Endothelial cell of umbilical vein (primary cell): ENCODE measurements around the gene TMEM40. TPM values are rescaled to one million over a fixed set of nuclear protein-coding genes. Genes with fewer than 3 reads are reported as not detected.

Experiments used
- BruUV-seq: library from RNA; stranded (reverse); fragments of 400-500 nt; replicated peaks from 2 replicates; lab custom pipeline; 2021; lab: Mats Ljungman, UMichigan
- CTCF ChIA-PET: fragments of 300-600, 350-600 bp; sonication (Branson Sonifier 250); formaldehyde crosslinking; loops from one replicate; lab custom pipeline; 2021; ENCODE audit warnings: antibody characterized with exemption, inconsistent platforms; lab: Charles Lee
- POLR2A ChIA-PET: fragments of 300-600, 350-600 bp; sonication (Branson Sonifier 250); formaldehyde crosslinking; loops from one replicate; lab custom pipeline; 2021; ENCODE audit warnings: antibody characterized with exemption, inconsistent platforms; lab: Charles Lee
- DNase-seq: peaks from one replicate; pipeline ENCODE4 v3.0.0-alpha.2; 2011; ENCODE audit warnings: low read depth, low spot score
- FAIRE-seq: peaks from 2 replicates; lab custom pipeline; 2011; peaks lifted over from hg19 to GRCh38; lab: Jason Lieb, UNC
- H2AFZ ChIP-seq: 2 replicates; pipeline ENCODE4 v1.6.0; 2012; ENCODE audit warnings: low read depth, low read length, control low read depth, inconsistent platforms
- H3K27ac ChIP-seq: 2 replicates; pipeline ENCODE4 v1.5.1; 2011; ENCODE audit warnings: low read depth, mild to moderate bottlenecking, control low read depth, low read length, moderate library complexity; ENCODE audit not compliant: insufficient read depth
- H3K27me3 ChIP-seq, 2 experiments: 2 replicates each; pipeline versions ENCODE4 v1.6.0 to v1.6.1; 2011; ENCODE audit warnings: low read length in 2 of 2, mixed read lengths in 1 of 2; ENCODE audit not compliant: control insufficient read depth in 2 of 2, insufficient read depth in 2 of 2
- H3K36me3 ChIP-seq, 2 experiments: 2 replicates in 1 of 2; 3 replicates in 1 of 2; pipeline ENCODE4 v1.5.1; 2011; ENCODE audit warnings: low read length in 2 of 2, mild to moderate bottlenecking in 1 of 2, moderate library complexity in 1 of 2; ENCODE audit not compliant: control insufficient read depth in 2 of 2, insufficient read depth in 2 of 2; ENCODE audit errors: extremely low read depth in 1 of 2
- H3K4me1 ChIP-seq: 3 replicates; pipeline ENCODE4 v1.5.1; 2011; ENCODE audit warnings: mild to moderate bottlenecking, low read length; ENCODE audit not compliant: control insufficient read depth, insufficient read depth; ENCODE audit errors: extremely low read depth
- H3K4me2 ChIP-seq: 2 replicates; pipeline ENCODE4 v1.6.1; 2011; ENCODE audit warnings: low read length, control low read depth, mixed read lengths; ENCODE audit not compliant: insufficient read depth
- H3K4me3 ChIP-seq, 3 experiments: fragments of 200-600 bp in 1 of 3; sonication (generic), shearing (Covaris generic) in 1 of 3; replicated peaks in 1 of 3; 2 replicates each; pipeline ENCODE4 v1.5.1; 2011 to 2016; ENCODE audit warnings: control low read depth in 3 of 3, low read length in 3 of 3, mild to moderate bottlenecking in 2 of 3, inconsistent platforms in 1 of 3, low read depth in 1 of 3, moderate library complexity in 1 of 3; ENCODE audit not compliant: insufficient read depth in 1 of 3
- H3K79me2 ChIP-seq: 2 replicates; pipeline ENCODE4 v1.6.0; 2012; ENCODE audit warnings: low read length, inconsistent platforms; ENCODE audit not compliant: control insufficient read depth, insufficient read depth
- H3K9ac ChIP-seq: replicated peaks from 2 replicates; pipeline ENCODE3; 2011; ENCODE audit warnings: low read length, control low read depth; ENCODE audit not compliant: insufficient read depth; ENCODE audit errors: extremely low read depth
- H3K9me1 ChIP-seq: replicated peaks from 3 replicates; pipeline ENCODE4 v1.6.0; 2011; ENCODE audit warnings: mild to moderate bottlenecking, low read length; ENCODE audit not compliant: control insufficient read depth, insufficient read depth; ENCODE audit errors: extremely low read depth
- H3K9me3 ChIP-seq: replicated peaks from 2 replicates; pipeline ENCODE4 v1.5.1; 2012; ENCODE audit warnings: low read length, inconsistent platforms; ENCODE audit not compliant: control insufficient read depth, insufficient read depth
- H4K20me1 ChIP-seq: replicated peaks from 2 replicates; pipeline ENCODE3; 2011; ENCODE audit warnings: mild to moderate bottlenecking, low read length; ENCODE audit not compliant: control insufficient read depth, insufficient read depth; ENCODE audit errors: extremely low read depth
- EZH2 ChIP-seq: IDR thresholded peaks from 2 replicates; pipeline ENCODE4 v1.6.1; 2012; ENCODE audit warnings: borderline replicate concordance, low read depth, mild to moderate bottlenecking, moderate library complexity, low read length, inconsistent platforms; ENCODE audit not compliant: severe bottlenecking
- FOS ChIP-seq: IDR thresholded peaks from 2 replicates; pipeline ENCODE4 v1.6.1; 2011; ENCODE audit warnings: mild to moderate bottlenecking, low read length, moderate library complexity, borderline replicate concordance; ENCODE audit not compliant: insufficient read depth
- GATA2 ChIP-seq: IDR thresholded peaks from 2 replicates; pipeline ENCODE4 v1.7.0; 2011; ENCODE audit warnings: low read depth, mild to moderate bottlenecking, moderate library complexity, mixed read lengths, low read length; ENCODE audit not compliant: insufficient read length, insufficient read depth
- JUN ChIP-seq: IDR thresholded peaks from 2 replicates; pipeline ENCODE4 v1.6.1; 2011; ENCODE audit warnings: borderline replicate concordance, low read depth; ENCODE audit not compliant: insufficient read length, insufficient read depth
- MYC ChIP-seq: IDR thresholded peaks from one replicate; pipeline ENCODE4 v1.6.1; 2011; ENCODE audit warnings: mild to moderate bottlenecking, low read depth, low read length
- POLR2A ChIP-seq: IDR thresholded peaks from 2 replicates; pipeline ENCODE4 v1.6.1; 2012; ENCODE audit warnings: low read depth, mild to moderate bottlenecking, control low read depth, low read length
- POLR2AphosphoS5 ChIP-seq: IDR thresholded peaks from 2 replicates; pipeline ENCODE4 v1.6.1; 2012; ENCODE audit warnings: low read depth, mild to moderate bottlenecking, control low read depth, low read length, moderate library complexity; ENCODE audit not compliant: insufficient read depth
- dilution Hi-C: fragments of 300-500 bp; cut with MboI; formaldehyde crosslinking; loops from one replicate; pipeline ENCODE4 v1.15.0; 2019; ENCODE audit warnings: low sequenced_read_pairs; ENCODE audit not compliant: extremely low pct_ligation_motif_present
- intact Hi-C: fragments of 100-400 bp; cut with micrococcal nuclease; formaldehyde crosslinking; loops from one replicate; pipeline ENCODE4 v1.10.0; 2022
- polyA plus RNA-seq, 4 experiments: library from polyadenylated mRNA; depleted of rRNA in 3 of 4; stranded (reverse) in 3 of 4; unstranded in 1 of 4; fragments of >200 nt; gene quantifications; 2 replicates each; pipeline versions ENCODE4 v1.2.1 to v1.2.3, GENCODE V29; 2011 to 2012; ENCODE audit warnings: missing spikeins in 1 of 4
- total RNA-seq: library from RNA; stranded (reverse); gene quantifications from 2 replicates; pipeline ENCODE4 v1.2.3, GENCODE V29; 2021
- TF ChIP-seq, protein P1 (sequence below): IDR thresholded peaks from 2 replicates; pipeline ENCODE4 v1.6.1; 2011; ENCODE audit not compliant: insufficient read depth, insufficient read length
- TF ChIP-seq, protein P2 (sequence below), 2 donors: IDR thresholded peaks; 1 replicate in 1 of 2; 2 replicates in 1 of 2; pipeline ENCODE4 v1.5.1; 2011; ENCODE audit warnings: low read length in 2 of 2, mild to moderate bottlenecking in 2 of 2, moderate library complexity in 2 of 2, control low read depth in 1 of 2, inconsistent platforms in 1 of 2, low read depth in 1 of 2; ENCODE audit not compliant: insufficient read depth in 1 of 2; ENCODE audit errors: extremely low read depth in 1 of 2

TMEM40 gene
- total and polyA plus RNA-seq, 2 donors (not counting 3 experiments of a cell fraction or from before 2014, with no cell fraction given) = not detected

DNA sequence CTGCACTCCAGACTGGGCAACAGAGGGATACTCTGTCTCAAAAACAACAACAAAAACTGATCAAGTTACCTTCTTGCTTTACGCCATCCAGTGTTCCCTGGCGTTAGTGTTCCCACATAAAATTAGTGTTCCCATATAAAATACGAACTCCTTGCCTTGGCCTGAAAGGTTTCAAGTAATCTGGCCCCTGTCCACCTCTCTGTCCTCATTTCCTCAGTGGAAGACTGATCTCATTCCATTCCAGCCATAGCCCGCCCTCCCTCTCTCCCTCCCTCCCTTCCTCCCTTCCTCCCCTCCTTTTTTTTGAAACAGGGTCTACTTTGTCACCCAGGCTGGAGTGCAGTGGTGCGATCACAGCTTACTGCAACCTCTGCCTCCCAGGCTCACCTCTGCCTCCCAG, 34.6 kb upstream of the TMEM40 start:
- no TSS peak for BruUV-seq
- no peak for DNase-seq
- CTCF ChIA-PET = interaction anchor here (2.1 kb wide), 1 partner anchor 16 kb away, joined by 4 read pairs; no protein-coding TSS in a partner anchor
- POLR2A ChIA-PET = no interaction called here
- no peak overlapping the region for H3K9ac ChIP-seq
- H3K27me3 ChIP-seq = no peaks in the 10 kb centered on the region
- FAIRE-seq = no peak
- no peak overlapping the region for H3K4me2 ChIP-seq
- dilution Hi-C loops (no loop called here), intact Hi-C loops (no loop called here)
- H3K4me3 ChIP-seq = no peak overlapping the region
- no peaks in the 10 kb centered on the region for H3K36me3 ChIP-seq
- no peaks in the 10 kb centered on the region for H3K79me2 ChIP-seq
- H3K27ac ChIP-seq = no peak overlapping the region
- no peak overlapping the region for H2AFZ ChIP-seq
- peaks cover 5% of the 10 kb centered on the region for H3K4me1 ChIP-seq
- TF ChIP-seq GATA2 = no peak
- TF ChIP-seq EZH2 = no peak
- TF ChIP-seq, protein P1, sequence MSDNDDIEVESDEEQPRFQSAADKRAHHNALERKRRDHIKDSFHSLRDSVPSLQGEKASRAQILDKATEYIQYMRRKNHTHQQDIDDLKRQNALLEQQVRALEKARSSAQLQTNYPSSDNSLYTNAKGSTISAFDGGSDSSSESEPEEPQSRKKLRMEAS = no peak
- TF ChIP-seq, protein P2, sequence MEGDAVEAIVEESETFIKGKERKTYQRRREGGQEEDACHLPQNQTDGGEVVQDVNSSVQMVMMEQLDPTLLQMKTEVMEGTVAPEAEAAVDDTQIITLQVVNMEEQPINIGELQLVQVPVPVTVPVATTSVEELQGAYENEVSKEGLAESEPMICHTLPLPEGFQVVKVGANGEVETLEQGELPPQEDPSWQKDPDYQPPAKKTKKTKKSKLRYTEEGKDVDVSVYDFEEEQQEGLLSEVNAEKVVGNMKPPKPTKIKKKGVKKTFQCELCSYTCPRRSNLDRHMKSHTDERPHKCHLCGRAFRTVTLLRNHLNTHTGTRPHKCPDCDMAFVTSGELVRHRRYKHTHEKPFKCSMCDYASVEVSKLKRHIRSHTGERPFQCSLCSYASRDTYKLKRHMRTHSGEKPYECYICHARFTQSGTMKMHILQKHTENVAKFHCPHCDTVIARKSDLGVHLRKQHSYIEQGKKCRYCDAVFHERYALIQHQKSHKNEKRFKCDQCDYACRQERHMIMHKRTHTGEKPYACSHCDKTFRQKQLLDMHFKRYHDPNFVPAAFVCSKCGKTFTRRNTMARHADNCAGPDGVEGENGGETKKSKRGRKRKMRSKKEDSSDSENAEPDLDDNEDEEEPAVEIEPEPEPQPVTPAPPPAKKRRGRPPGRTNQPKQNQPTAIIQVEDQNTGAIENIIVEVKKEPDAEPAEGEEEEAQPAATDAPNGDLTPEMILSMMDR (IDR thresholded peaks at IDR 0.05; ENCODE audit: extremely low read depth in 1 of 2, insufficient read depth in 1 of 2, low read depth in 1 of 2, low read length in 2 of 2) = no peak
- no peak for TF ChIP-seq FOS
- no peak for TF ChIP-seq POLR2AphosphoS5
- TF ChIP-seq POLR2A = no peak
- no peak for TF ChIP-seq JUN
- TF ChIP-seq MYC = no peak
- no peaks in the 10 kb centered on the region for H3K9me1 ChIP-seq
- H4K20me1 ChIP-seq = no peaks in the 10 kb centered on the region
- H3K9me3 ChIP-seq = no peaks in the 10 kb centered on the region
